ENCODE data around the gene HTT-AS.
A peak's percentile ranks its signal among the peaks of the same experiment; 100 is the strongest.

HTT-AS gene

DNA sequence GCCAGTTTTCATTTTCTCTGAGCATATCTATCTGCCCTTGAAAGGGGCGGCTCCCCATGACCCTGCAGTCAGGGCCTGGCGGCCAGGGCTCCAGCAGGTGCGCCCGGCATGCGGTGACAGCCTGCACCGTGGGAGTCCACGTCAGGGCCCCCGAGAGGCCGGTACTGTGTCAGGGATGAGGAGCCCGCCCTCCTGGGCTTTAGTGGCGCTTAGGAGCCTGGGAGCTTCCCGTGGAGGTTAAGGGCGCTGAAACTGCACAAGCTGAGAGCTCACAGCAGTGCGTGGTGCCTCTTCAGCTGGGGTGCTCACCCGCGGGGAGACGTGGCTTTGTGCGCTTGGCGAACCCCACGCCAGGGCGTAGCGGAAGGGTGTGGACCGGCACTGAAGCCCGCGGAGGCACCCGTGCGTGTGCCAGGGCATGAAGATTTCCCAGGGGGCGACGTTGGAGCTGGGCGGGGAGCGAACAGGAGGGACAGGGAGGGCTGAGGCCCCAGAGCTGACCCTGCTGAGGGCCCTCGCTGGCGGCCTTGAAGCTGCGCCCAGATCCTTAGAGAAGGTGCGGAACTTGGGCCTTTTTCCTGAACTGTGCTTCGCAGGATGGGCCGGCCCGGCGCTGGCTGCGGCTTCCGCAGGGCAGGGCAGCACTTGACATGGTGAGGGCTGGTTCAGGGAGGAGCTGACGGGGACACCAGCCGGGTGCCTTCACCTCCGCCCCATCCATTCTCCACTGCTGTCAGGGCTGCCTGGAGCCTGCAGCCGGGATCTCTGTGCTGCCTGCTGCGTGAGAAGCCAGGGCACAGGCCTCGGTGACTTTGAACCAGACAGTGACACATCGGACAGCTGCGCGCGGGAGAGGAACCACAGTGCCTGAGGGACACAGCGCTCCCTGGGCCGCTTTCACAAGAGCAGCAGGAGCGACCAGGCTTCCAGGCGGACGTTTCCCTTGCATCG, 32.9 kb downstream of the HTT-AS start:
- peaks cover 37% of the 10 kb centered on the region for H3K4me1 ChIP-seq (ENCODE audit: control insufficient read depth, insufficient read depth, low read length, poor library complexity, severe bottlenecking)
- no peaks in the 10 kb centered on the region for H3K9me3 ChIP-seq (ENCODE audit: control insufficient read depth, low read length)
- H3K36me3 ChIP-seq (ENCODE audit: control insufficient read depth, insufficient read depth, low read length) = no peaks in the 10 kb centered on the region
- peak in 1 of 3 donors; percentile 19 for DNase-seq
- H3K27ac ChIP-seq (ENCODE audit: insufficient read depth, low read length, poor library complexity, severe bottlenecking) = peak overlapping the region; percentile 31
- peak overlapping the region; percentile 52 for H3K4me3 ChIP-seq (ENCODE audit: insufficient read depth, low read depth, low read length, poor library complexity, severe bottlenecking)
- no peaks in the 10 kb centered on the region for H3K27me3 ChIP-seq (replicated peaks; ENCODE audit: control insufficient read depth, insufficient read depth, low read length, poor library complexity, severe bottlenecking)

GRCh38 chr4:3040452-3041191, 33.7 kb downstream of the HTT-AS start:
- peak overlapping the region; percentile 52 for H3K4me3 ChIP-seq (ENCODE audit: insufficient read depth, low read depth, low read length, poor library complexity, severe bottlenecking)

GRCh38 chr4:3039706-3040366, 34.5 kb downstream of the HTT-AS start:
- no peaks in the 10 kb centered on the region for H3K9me3 ChIP-seq (ENCODE audit: control insufficient read depth, low read length)
- no peak overlapping the region for H3K4me3 ChIP-seq (ENCODE audit: insufficient read depth, low read depth, low read length, poor library complexity, severe bottlenecking)
- H3K4me1 ChIP-seq (ENCODE audit: control insufficient read depth, insufficient read depth, low read length, poor library complexity, severe bottlenecking) = peaks cover 27% of the 10 kb centered on the region
- H3K27me3 ChIP-seq (replicated peaks; ENCODE audit: control insufficient read depth, insufficient read depth, low read length, poor library complexity, severe bottlenecking) = no peaks in the 10 kb centered on the region
- H3K27ac ChIP-seq (ENCODE audit: insufficient read depth, low read length, poor library complexity, severe bottlenecking) = no peak overlapping the region
- DNase-seq = no peak
- H3K36me3 ChIP-seq (ENCODE audit: control insufficient read depth, insufficient read depth, low read length) = no peaks in the 10 kb centered on the region

More at GRCh38 chr4:3040452-3041191, 33.7 kb downstream of the HTT-AS start:
- no peaks in the 10 kb centered on the region for H3K9me3 ChIP-seq (ENCODE audit: control insufficient read depth, low read length)
- H3K27me3 ChIP-seq (replicated peaks; ENCODE audit: control insufficient read depth, insufficient read depth, low read length, poor library complexity, severe bottlenecking) = no peaks in the 10 kb centered on the region
- H3K36me3 ChIP-seq (ENCODE audit: control insufficient read depth, insufficient read depth, low read length) = no peaks in the 10 kb centered on the region
- no peak overlapping the region for H3K27ac ChIP-seq (ENCODE audit: insufficient read depth, low read length, poor library complexity, severe bottlenecking)
- H3K4me1 ChIP-seq (ENCODE audit: control insufficient read depth, insufficient read depth, low read length, poor library complexity, severe bottlenecking) = peaks cover 35% of the 10 kb centered on the region
- DNase-seq = no peak

DNA sequence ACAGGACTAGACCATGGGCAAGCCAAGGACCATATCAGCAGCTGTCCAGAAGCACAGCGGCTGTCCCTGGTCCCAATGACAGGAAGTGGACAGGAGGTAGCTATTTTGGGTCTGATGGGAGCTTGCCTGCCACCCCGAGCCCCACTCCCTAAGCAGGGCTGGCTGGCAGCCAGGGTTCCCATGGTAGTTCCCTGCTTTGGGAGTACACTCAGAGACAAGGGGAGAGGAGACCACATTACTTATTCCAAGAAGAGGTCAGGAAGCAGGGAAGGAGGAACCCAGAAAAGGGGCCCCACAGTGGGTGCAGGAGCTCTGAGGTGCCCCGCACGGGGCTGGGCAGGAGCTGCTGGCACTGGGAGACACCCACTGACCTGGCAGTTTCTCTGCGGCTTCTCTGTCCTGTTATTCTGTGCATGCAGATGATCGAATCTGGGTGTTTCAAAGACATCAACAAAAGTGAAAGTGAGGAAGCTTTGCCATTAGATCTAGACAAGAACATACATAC, 36.3 kb downstream of the HTT-AS start:
- Histone ChIP-seq H3K27ac (ENCODE audit: insufficient read depth, low read length, poor library complexity, severe bottlenecking) (no peak overlapping the region), H3K36me3 (ENCODE audit: control insufficient read depth, insufficient read depth, low read length) (no peaks in the 10 kb centered on the region), H3K9me3 (ENCODE audit: control insufficient read depth, low read length) (no peaks in the 10 kb centered on the region), H3K4me3 (ENCODE audit: insufficient read depth, low read depth, low read length, poor library complexity, severe bottlenecking) (peak overlapping the region; percentile 22), H3K4me1 (ENCODE audit: control insufficient read depth, insufficient read depth, low read length, poor library complexity, severe bottlenecking) (peaks cover 24% of the 10 kb centered on the region), H3K27me3 (replicated peaks; ENCODE audit: control insufficient read depth, insufficient read depth, low read length, poor library complexity, severe bottlenecking) (no peaks in the 10 kb centered on the region)
- DNase-seq = no peak

- H3K4me3 ChIP-seq (ENCODE audit: insufficient read depth, low read depth, low read length, poor library complexity, severe bottlenecking) = no peak overlapping the region
- H3K27me3 ChIP-seq (replicated peaks; ENCODE audit: control insufficient read depth, insufficient read depth, low read length, poor library complexity, severe bottlenecking) = no peaks in the 10 kb centered on the region
- no peaks in the 10 kb centered on the region for H3K9me3 ChIP-seq (ENCODE audit: control insufficient read depth, low read length)
- peaks cover 16% of the 10 kb centered on the region for H3K4me1 ChIP-seq (ENCODE audit: control insufficient read depth, insufficient read depth, low read length, poor library complexity, severe bottlenecking)
- DNase-seq = no peak
- no peak overlapping the region for H3K27ac ChIP-seq (ENCODE audit: insufficient read depth, low read length, poor library complexity, severe bottlenecking)
- no peaks in the 10 kb centered on the region for H3K36me3 ChIP-seq (ENCODE audit: control insufficient read depth, insufficient read depth, low read length)
These were observed 38.0 kb downstream of the HTT-AS start for GRCh38 chr4:3036131-3036952.

- H3K9me3 ChIP-seq (ENCODE audit: control insufficient read depth, low read length) = no peaks in the 10 kb centered on the region
- no peak overlapping the region for H3K4me3 ChIP-seq (ENCODE audit: insufficient read depth, low read depth, low read length, poor library complexity, severe bottlenecking)
- H3K36me3 ChIP-seq (ENCODE audit: control insufficient read depth, insufficient read depth, low read length) = no peaks in the 10 kb centered on the region
- no peak for DNase-seq
- H3K27me3 ChIP-seq (replicated peaks; ENCODE audit: control insufficient read depth, insufficient read depth, low read length, poor library complexity, severe bottlenecking) = no peaks in the 10 kb centered on the region
- peaks cover 11% of the 10 kb centered on the region for H3K4me1 ChIP-seq (ENCODE audit: control insufficient read depth, insufficient read depth, low read length, poor library complexity, severe bottlenecking)
- no peak overlapping the region for H3K27ac ChIP-seq (ENCODE audit: insufficient read depth, low read length, poor library complexity, severe bottlenecking)
These were observed 38.7 kb downstream of the HTT-AS start for GRCh38 chr4:3035674-3036073.

- Histone ChIP-seq H3K4me1 (ENCODE audit: control insufficient read depth, insufficient read depth, low read length, poor library complexity, severe bottlenecking) (peaks cover 11% of the 10 kb centered on the region), H3K27ac (ENCODE audit: insufficient read depth, low read length, poor library complexity, severe bottlenecking) (no peak overlapping the region), H3K4me3 (ENCODE audit: insufficient read depth, low read depth, low read length, poor library complexity, severe bottlenecking) (no peak overlapping the region), H3K9me3 (ENCODE audit: control insufficient read depth, low read length) (no peaks in the 10 kb centered on the region), H3K36me3 (ENCODE audit: control insufficient read depth, insufficient read depth, low read length) (no peaks in the 10 kb centered on the region), H3K27me3 (replicated peaks; ENCODE audit: control insufficient read depth, insufficient read depth, low read length, poor library complexity, severe bottlenecking) (no peaks in the 10 kb centered on the region)
- no peak for DNase-seq
These were observed 39.1 kb downstream of the HTT-AS start for GRCh38 chr4:3035249-3035648.

DNA sequence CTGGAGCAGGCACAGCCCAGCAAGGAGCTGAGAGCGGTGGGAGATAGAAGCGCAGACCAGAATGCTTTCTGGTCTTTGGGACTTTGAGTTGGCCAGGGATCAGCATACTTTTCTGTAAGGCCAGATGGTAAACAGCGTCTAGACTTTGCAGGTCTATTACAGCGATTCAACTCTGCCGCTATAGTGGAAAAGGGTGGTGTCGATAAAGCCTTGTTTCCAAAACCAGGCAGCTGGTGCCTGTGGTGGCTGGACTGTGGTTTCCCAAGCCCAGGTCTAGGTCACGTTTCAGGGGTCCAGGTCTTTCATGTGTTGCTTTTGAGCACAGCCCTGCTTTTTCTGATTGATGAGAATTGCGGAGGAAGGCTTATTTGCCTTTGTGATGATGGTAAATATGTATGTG, 40.1 kb downstream of the HTT-AS start:
- no peak for DNase-seq
- Histone ChIP-seq H3K27me3 (replicated peaks; ENCODE audit: control insufficient read depth, insufficient read depth, low read length, poor library complexity, severe bottlenecking) (no peaks in the 10 kb centered on the region), H3K4me1 (ENCODE audit: control insufficient read depth, insufficient read depth, low read length, poor library complexity, severe bottlenecking) (peaks cover 11% of the 10 kb centered on the region), H3K4me3 (ENCODE audit: insufficient read depth, low read depth, low read length, poor library complexity, severe bottlenecking) (no peak overlapping the region), H3K27ac (ENCODE audit: insufficient read depth, low read length, poor library complexity, severe bottlenecking) (no peak overlapping the region), H3K36me3 (ENCODE audit: control insufficient read depth, insufficient read depth, low read length) (no peaks in the 10 kb centered on the region), H3K9me3 (ENCODE audit: control insufficient read depth, low read length) (no peaks in the 10 kb centered on the region)

GRCh38 chr4:3031357-3032082, 42.8 kb downstream of the HTT-AS start:
- H3K27ac ChIP-seq (ENCODE audit: insufficient read depth, low read length, poor library complexity, severe bottlenecking) = no peak overlapping the region
- H3K4me3 ChIP-seq (ENCODE audit: insufficient read depth, low read depth, low read length, poor library complexity, severe bottlenecking) = no peak overlapping the region
- DNase-seq = no peak
- H3K4me1 ChIP-seq (ENCODE audit: control insufficient read depth, insufficient read depth, low read length, poor library complexity, severe bottlenecking) = no peaks in the 10 kb centered on the region
- H3K9me3 ChIP-seq (ENCODE audit: control insufficient read depth, low read length) = no peaks in the 10 kb centered on the region
- no peaks in the 10 kb centered on the region for H3K36me3 ChIP-seq (ENCODE audit: control insufficient read depth, insufficient read depth, low read length)
- no peaks in the 10 kb centered on the region for H3K27me3 ChIP-seq (replicated peaks; ENCODE audit: control insufficient read depth, insufficient read depth, low read length, poor library complexity, severe bottlenecking)

Measured in effector memory CD4-positive, alpha-beta T cell (primary cell).